ENCODE data around the gene USB1.
"Not testable (repeated sequence)": the region's sequence is repeated elsewhere in the genome, so short reads cannot be mapped to it uniquely, and the experiment has no call there.

Gene USB1

GRCh38 chr16:57970319-57970718 is 30.9 kb upstream of the USB1 start:
- ATAC-seq (no peak), DNase-seq (no peak)

GRCh38 chr16:57970970-57971369 is 30.2 kb upstream of the USB1 start, which contains the start of gene CNGB1:
Gene CNGB1 (minus strand): TSS chr16:57971128. CDS start chr16:57967286, 3,842 bp downstream.
- no peak for DNase-seq
- ATAC-seq: no peak

DNA sequence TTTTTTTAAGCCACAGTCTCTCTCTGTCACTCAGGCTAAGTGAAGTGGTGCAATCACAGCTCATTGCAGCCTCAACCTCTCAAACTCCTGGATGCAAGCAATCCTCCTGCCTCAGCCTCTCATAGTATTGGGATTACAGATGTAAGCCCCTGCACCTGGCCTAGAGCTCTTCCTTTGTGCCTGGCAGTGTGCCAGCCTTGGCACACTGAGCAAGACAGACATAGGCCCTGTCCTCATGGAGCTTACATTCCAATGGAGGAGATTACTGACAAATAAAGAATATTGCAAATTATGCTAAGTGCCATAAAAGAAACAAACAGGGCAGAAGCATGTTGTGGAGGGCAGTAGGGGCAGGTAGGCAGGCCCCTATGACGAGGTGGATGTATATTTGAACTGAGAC is 29.4 kb upstream of the USB1 start:
- DNase-seq: no peak
- ATAC-seq: no peak

DNA sequence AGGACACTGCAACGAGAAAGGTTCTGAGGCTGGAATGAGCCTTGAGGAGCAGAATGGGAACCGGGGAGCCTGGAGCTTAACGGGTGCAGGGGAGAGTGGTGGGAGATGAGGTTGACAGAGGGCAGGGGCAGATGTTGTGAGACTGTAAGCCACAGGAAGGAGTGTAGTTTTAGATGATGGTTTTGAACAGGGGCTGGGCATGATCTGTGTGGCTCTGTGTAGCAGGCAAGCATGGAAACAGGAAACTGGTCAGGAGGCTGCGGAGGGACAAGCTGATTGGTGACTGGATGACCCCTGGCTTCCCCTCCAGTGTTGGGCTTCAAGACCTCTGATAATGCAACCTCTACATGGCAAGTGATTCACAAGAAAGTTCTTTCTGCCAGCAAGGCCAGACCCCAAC is 28.9 kb upstream of the USB1 start:
- ATAC-seq (no peak), DNase-seq (no peak)

- ATAC-seq (no peak), DNase-seq (no peak)
These were observed 24.8 kb upstream of the USB1 start for GRCh38 chr16:57976331-57976796.

GRCh38 chr16:57977418-57978069 is 23.7 kb upstream of the USB1 start:
- ATAC-seq (no peak), DNase-seq (no peak)

GRCh38 chr16:57978070-57978465 is 23.1 kb upstream of the USB1 start:
- ATAC-seq: not testable (repeated sequence)

GRCh38 chr16:57979006-57979585 is 22.1 kb upstream of the USB1 start:
- DNase-seq: no peak

More at GRCh38 chr16:57978070-57978465, 23.1 kb upstream of the USB1 start:
- not testable (repeated sequence) for DNase-seq

GRCh38 chr16:57981636-57982035 is 19.6 kb upstream of the USB1 start:
- no peak for DNase-seq
- ATAC-seq: no peak

More at GRCh38 chr16:57979006-57979585, 22.1 kb upstream of the USB1 start:
- ATAC-seq: no peak

DNA sequence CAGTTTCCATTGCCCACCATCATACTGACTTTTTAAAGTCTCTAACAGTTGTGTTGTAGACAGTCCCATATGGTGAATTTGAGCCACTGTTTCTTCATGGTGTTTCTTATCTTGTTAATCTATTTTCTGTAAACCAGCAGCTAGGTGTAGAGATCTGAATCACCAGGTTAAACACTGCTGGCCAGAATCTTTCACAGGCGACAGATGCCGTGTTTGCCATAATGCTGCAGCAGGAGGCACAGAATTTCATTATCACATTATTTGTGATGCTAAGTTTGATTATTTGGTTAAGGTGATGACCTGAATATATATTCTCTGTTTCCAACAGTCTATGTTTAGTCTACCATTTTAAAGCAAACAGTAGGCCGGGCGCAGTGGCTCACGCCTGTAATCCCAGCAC is 18.8 kb upstream of the USB1 start:
- DNase-seq: no peak
- ATAC-seq: no peak

DNA sequence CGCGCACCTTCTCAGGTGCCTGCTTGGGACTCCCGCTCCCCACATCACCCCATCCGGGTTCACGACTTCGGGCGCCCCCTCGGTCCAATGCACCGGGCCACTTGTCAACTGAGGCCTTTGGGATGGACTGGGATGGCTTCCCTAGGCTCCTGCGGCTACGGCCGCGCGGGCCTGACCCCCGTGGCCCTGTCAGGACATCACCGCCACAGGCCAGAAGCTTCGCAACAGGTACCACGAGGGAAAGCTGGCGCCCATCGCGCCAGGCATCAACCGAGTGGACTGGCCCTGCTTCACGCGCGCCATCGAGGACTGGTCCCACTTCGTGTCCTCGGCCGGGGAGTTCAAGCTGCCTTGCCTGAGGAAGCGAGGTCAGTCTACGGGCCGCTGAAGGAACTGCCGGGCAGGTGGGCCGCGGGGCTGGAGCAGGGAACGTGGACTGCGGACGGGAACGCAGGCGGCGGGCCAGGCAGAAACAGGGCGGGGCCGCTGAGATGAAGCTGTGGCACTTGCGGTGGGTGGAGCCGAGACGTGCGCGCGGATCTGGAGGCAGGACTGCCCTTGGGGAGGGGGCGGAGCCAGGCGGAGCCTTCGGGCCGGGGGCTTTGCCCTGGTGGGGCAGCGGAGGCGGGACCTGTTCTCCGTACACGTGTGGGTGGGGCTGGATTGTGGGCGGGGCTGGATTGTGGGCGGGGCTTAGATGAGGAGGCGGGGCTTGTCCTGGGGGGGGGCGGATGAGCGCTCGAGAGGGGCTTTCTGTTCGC is 16.6 kb upstream of the USB1 start:
- DNase-seq: peak; percentile 91
- ATAC-seq: peak; percentile 98

GRCh38 chr16:57985204-57986181 is 15.7 kb upstream of the USB1 start:
- peak; percentile 15 for ATAC-seq
- peak; percentile 27 for DNase-seq

GRCh38 chr16:57986196-57986595 is 15.0 kb upstream of the USB1 start:
- DNase-seq (no peak), ATAC-seq (no peak)

DNA sequence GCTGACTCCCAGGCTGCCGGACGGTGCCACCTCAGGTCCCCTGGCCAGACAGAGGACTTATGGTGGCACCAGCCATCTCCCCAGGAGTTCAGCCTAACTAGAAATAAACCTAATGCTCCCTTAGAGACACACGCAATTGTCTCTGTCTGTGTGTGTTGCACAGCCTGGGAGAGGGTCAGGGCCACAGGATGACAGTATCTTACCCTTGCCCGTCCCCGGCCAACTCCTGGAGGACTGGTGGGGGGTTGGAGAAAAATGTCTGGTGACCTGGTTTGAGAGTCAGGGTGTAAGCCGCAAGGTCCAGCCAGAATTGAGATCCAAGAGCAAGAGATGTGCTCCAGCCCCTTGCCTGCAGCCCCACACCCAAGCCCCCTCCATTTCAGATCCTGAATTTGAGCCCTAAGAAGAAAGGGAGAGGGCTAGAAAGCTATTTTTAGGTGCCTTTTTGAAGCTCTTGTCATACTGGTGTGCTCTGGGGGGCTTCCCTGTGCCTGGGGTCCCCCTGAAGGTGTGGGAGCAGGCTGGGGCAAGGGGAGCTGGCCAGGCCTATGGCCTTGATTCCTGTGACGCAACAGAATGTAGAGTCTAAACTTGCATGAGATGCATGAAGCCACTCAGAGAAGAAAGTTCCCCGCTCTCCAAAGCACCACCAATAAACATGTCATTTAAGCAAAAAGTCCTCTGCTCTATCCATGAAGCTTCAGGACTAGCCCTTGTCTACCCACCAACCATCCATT is 13.6 kb upstream of the USB1 start:
- DNase-seq (no peak), ATAC-seq (no peak)

GRCh38 chr16:57988929-57989328 is 12.3 kb upstream of the USB1 start:
- no peak for ATAC-seq
- no peak for DNase-seq

DNA sequence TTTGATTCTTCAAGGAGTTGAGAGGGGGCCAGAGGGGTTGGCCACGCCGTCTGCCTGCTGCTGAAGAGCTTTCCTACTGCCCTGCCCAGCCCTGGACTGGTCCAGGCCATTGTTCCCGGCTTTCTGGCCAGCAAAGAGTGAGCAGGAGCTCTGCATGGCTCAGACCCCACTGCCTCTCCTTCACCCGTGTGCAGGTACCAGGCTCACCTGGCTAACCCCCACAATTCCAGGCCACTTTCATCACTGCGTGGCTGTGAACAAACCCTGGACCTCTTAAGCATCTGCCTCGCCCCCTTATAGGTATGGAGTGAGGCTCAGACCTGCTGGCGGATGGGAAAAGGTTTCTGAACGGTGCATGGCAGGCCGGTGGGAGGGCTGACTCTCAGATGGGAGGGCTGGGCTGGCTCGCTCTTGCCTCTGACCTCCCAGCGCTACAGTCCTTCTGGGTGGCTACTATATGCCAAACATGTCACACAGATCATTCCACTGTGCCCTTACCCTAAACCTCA is 9.6 kb upstream of the USB1 start:
- DNase-seq (no peak), ATAC-seq (no peak)

GRCh38 chr16:57992084-57992483 is 9.1 kb upstream of the USB1 start:
- DNase-seq (no peak), ATAC-seq (no peak)

- DNase-seq (no peak), ATAC-seq (no peak)
These were observed 7.8 kb upstream of the USB1 start for GRCh38 chr16:57993438-57993837.

DNA sequence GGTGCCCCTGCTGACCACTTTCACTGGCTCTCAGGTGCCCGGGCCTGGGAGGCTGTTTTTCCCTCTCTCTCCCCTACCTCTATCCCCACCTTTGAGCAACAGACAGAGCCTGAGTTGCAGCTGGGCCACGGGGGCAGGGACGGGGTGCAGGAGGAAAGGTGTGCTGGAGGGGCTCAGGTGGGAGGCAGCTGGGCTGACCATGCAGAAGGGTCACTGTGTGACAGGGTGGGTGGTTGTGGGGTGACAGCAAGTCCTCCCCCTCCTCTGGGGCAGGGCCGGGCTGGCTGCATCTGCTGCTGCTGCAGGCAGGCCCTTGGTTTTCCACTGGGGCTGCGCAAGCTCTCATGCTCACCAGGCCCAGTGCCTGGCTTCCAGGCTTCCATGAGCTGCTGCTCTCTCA is 7.3 kb upstream of the USB1 start:
- no peak for DNase-seq
- no peak for ATAC-seq

GRCh38 chr16:57994361-57994760 is 6.8 kb upstream of the USB1 start:
- no peak for DNase-seq
- no peak for ATAC-seq

DNA sequence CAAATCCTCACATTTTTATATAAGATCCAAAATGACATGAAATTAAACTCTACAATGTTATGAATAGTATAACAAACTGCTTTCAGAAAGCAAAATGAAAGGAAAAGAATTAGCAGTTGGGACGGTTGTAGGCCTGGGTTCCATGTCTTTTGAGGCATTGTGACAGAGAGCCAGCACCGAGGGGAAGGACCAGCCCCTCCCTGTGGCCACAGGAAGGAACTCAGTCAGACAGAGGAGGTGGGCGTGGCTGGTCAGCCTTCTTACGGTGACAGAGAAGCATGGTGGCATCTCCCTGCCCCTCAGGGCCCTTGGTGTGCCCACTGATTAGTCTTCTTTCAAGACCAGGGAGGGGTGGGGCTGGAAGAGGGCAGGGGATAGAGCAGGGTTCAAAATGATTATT is 6.4 kb upstream of the USB1 start:
- ATAC-seq (no peak), DNase-seq (peak; percentile 45)
